Liver (tissue), 9 donors: ENCODE results near the gene PHF3. TPM values are rescaled to one million over a fixed set of nuclear protein-coding genes. Genes with fewer than 3 reads are reported as not detected.

Experiments
- DNase-seq: peaks from one replicate; pipeline ENCODE4 v3.0.0-alpha.2; 2017; ENCODE audit warnings: low spot score
- H3K27ac ChIP-seq, 2 donors: one replicate each; pipeline ENCODE4 v1.7.0; 2013; ENCODE audit warnings: inconsistent platforms in 2 of 2, low read length in 2 of 2, control low read depth in 1 of 2, low read depth in 1 of 2, mild to moderate bottlenecking in 1 of 2
- H3K27me3 ChIP-seq, 4 donors: one replicate each; pipeline versions ENCODE4 v1.6.1 to v1.7.0; 2013; ENCODE audit warnings: low read length in 3 of 4, inconsistent platforms in 1 of 4, mild to moderate bottlenecking in 1 of 4, moderate library complexity in 1 of 4; ENCODE audit not compliant: control insufficient read depth in 4 of 4, insufficient read depth in 4 of 4
- H3K36me3 ChIP-seq, 4 donors: one replicate each; pipeline versions ENCODE4 v1.6.1 to v1.7.0; 2013; ENCODE audit warnings: low read length in 3 of 4, mild to moderate bottlenecking in 3 of 4, low read depth in 1 of 4, moderate library complexity in 1 of 4; ENCODE audit not compliant: control insufficient read depth in 4 of 4, insufficient read depth in 3 of 4
- H3K4me1 ChIP-seq, 4 donors: one replicate each; pipeline versions ENCODE4 v1.6.1 to v1.7.0; 2013; ENCODE audit warnings: low read length in 3 of 4, mild to moderate bottlenecking in 3 of 4, moderate library complexity in 1 of 4; ENCODE audit not compliant: control insufficient read depth in 4 of 4, insufficient read depth in 4 of 4
- H3K4me3 ChIP-seq, 3 donors: one replicate each; pipeline versions ENCODE4 v1.6.1 to v1.7.0; 2013; ENCODE audit warnings: low read length in 3 of 3, control low read depth in 1 of 3, low read depth in 1 of 3, mild to moderate bottlenecking in 1 of 3
- H3K9ac ChIP-seq, 2 donors: one replicate each; pipeline ENCODE4 v1.7.0; 2013; ENCODE audit warnings: low read length in 2 of 2, mild to moderate bottlenecking in 2 of 2, moderate library complexity in 2 of 2, control low read depth in 1 of 2, low read depth in 1 of 2
- H3K9me3 ChIP-seq, 4 donors: one replicate each; pipeline versions ENCODE4 v1.6.1 to v1.7.0; 2013; ENCODE audit warnings: low read length in 3 of 4; ENCODE audit not compliant: control insufficient read depth in 4 of 4
- ATF3 ChIP-seq: IDR thresholded peaks from 2 replicates; pipeline ENCODE4 v1.6.1; 2016; ENCODE audit warnings: antibody characterized with exemption
- CTCF ChIP-seq: fragments of 150-350 bp; IDR thresholded peaks from 2 replicates; pipeline ENCODE4 v1.5.1; 2017; ENCODE audit warnings: improper control_type of control experiment, low read depth, low read length; ENCODE audit not compliant: missing input control
- EGR1 ChIP-seq, 2 donors: IDR thresholded peaks; 2 replicates each; pipeline ENCODE4 v1.6.1; 2016 to 2018; ENCODE audit warnings: antibody characterized with exemption in 2 of 2, low read depth in 2 of 2
- FOXA1 ChIP-seq: IDR thresholded peaks from 2 replicates; pipeline ENCODE4 v1.6.1; 2016; ENCODE audit warnings: antibody characterized with exemption
- FOXA2 ChIP-seq: IDR thresholded peaks from 2 replicates; pipeline ENCODE4 v1.6.1; 2016; ENCODE audit warnings: antibody characterized with exemption
- GABPA ChIP-seq, 2 donors: IDR thresholded peaks in 1 of 2; conservative IDR thresholded peaks in 1 of 2; 2 replicates each; pipeline ENCODE4 v1.6.1; 2016; ENCODE audit warnings: antibody characterized with exemption in 2 of 2, mild to moderate bottlenecking in 1 of 2, moderate library complexity in 1 of 2
- HNF4A ChIP-seq, 2 donors: conservative IDR thresholded peaks; 2 replicates each; pipeline ENCODE4 v1.6.1; 2016; ENCODE audit warnings: antibody characterized with exemption in 2 of 2, mild to moderate bottlenecking in 2 of 2
- HNF4G ChIP-seq: IDR thresholded peaks from 2 replicates; pipeline ENCODE4 v1.6.1; 2016; ENCODE audit warnings: antibody characterized with exemption
- JUND ChIP-seq, 2 donors: IDR thresholded peaks; 2 replicates each; pipeline ENCODE4 v1.6.1; 2016; ENCODE audit warnings: antibody characterized with exemption in 2 of 2
- MAX ChIP-seq: IDR thresholded peaks from 2 replicates; pipeline ENCODE4 v1.6.1; 2016; ENCODE audit warnings: antibody characterized with exemption
- NR2F2 ChIP-seq: IDR thresholded peaks from 2 replicates; pipeline ENCODE4 v1.6.1; 2016; ENCODE audit warnings: antibody characterized with exemption
- RAD21 ChIP-seq, 2 donors: IDR thresholded peaks; 2 replicates each; pipeline ENCODE4 v1.6.1; 2016; ENCODE audit warnings: antibody characterized with exemption in 2 of 2, mild to moderate bottlenecking in 2 of 2
- REST ChIP-seq: IDR thresholded peaks from 2 replicates; pipeline ENCODE4 v1.6.1; 2016; ENCODE audit warnings: antibody characterized with exemption, mild to moderate bottlenecking
- RXRA ChIP-seq, 2 donors: IDR thresholded peaks; 2 replicates each; pipeline ENCODE4 v1.6.1; 2017 to 2018; ENCODE audit warnings: antibody characterized with exemption in 2 of 2, mild to moderate bottlenecking in 1 of 2
- SP1 ChIP-seq: IDR thresholded peaks from 2 replicates; pipeline ENCODE4 v1.6.1; 2018; ENCODE audit warnings: antibody characterized with exemption, mild to moderate bottlenecking
- TAF1 ChIP-seq: conservative IDR thresholded peaks from 2 replicates; pipeline ENCODE4 v1.6.1; 2016; ENCODE audit warnings: antibody characterized with exemption, mild to moderate bottlenecking
- YY1 ChIP-seq: IDR thresholded peaks from 2 replicates; pipeline ENCODE4 v1.6.1; 2016; ENCODE audit warnings: antibody characterized with exemption, mild to moderate bottlenecking
- ZBTB33 ChIP-seq: IDR thresholded peaks from 2 replicates; pipeline ENCODE4 v1.6.1; 2016; ENCODE audit warnings: antibody characterized with exemption
- WGBS: extraction: QIAGEN DNeasy Blood & Tissue Kit; methylation state at CpG from one replicate; pipeline ENCODE4 v1.1.7; 2013; 5-methylcytosine and 5-hydroxymethylcytosine counted together
- polyA plus RNA-seq, 2 donors: library from polyadenylated mRNA; stranded (reverse) in 1 of 2; unstranded in 1 of 2; fragments of 200-250 nt in 1 of 2; fragments of >200 nt in 1 of 2; fragmentation: Nextera tagmentation in 1 of 2; extraction: Ambion mirVana in 1 of 2; gene quantifications; one replicate each; pipeline versions ENCODE4 v1.2.1 to v1.2.3, GENCODE V29; 2013 to 2015
- total RNA-seq, 2 donors: library from RNA; depleted of rRNA; stranded (reverse); fragments of >200 nt; gene quantifications; one replicate each; pipeline ENCODE4 v1.2.3, GENCODE V29; 2014
- donor health status: healthy.
- donor health status: healthy.
- donor health status: healthy.
- donor health status: healthy.
- donor health status: healthy.

PHF3 gene
- total and polyA plus RNA-seq, 4 donors = 7.7 to 38.9 (median 25.1) TPM

GRCh38 chr6:63630466-63630865 lies 5.1 kb upstream of the PHF3 start:
- Histone ChIP-seq H3K9ac (no peak overlapping the region), H3K27ac (no peak overlapping the region), H3K27me3 (no peaks in the 10 kb centered on the region), H3K9me3 (no peaks in the 10 kb centered on the region), H3K36me3 (no peaks in the 10 kb centered on the region), H3K4me1 (peaks cover 0 to 4% (median 2%) of the 10 kb centered on the region in 4 donors), H3K4me3 (no peak overlapping the region)
- DNase-seq = no peak
- WGBS = 99% methylated on average over 1 of the region's 1 CpG
- TF ChIP-seq TAF1 (no peak), ATF3 (no peak), JUND (IDR thresholded peaks at IDR 0.05) (no peak), HNF4A (conservative IDR thresholded peaks at IDR 0.05) (no peak), EGR1 (IDR thresholded peaks at IDR 0.05; ENCODE audit: low read depth in 2 of 2) (no peak), CTCF (no peak), NR2F2 (no peak), MAX (no peak), RXRA (IDR thresholded peaks at IDR 0.05) (no peak), RAD21 (IDR thresholded peaks at IDR 0.05) (no peak), GABPA (IDR thresholded peaks at IDR 0.05 in 1 of 2, conservative IDR thresholded peaks at IDR 0.05 in 1 of 2) (no peak)

GRCh38 chr6:63634630-63635029 lies 972 bp upstream of the PHF3 start:
- DNase-seq = no peak
- Histone ChIP-seq H3K27ac (no peak overlapping the region), H3K4me1 (peaks cover 2 to 23% (median 14%) of the 10 kb centered on the region in 4 donors), H3K9me3 (no peaks in the 10 kb centered on the region), H3K36me3 (no peaks in the 10 kb centered on the region), H3K27me3 (no peaks in the 10 kb centered on the region), H3K9ac (peak overlapping the region in 1 of 2 donors; percentile 84), H3K4me3 (no peak overlapping the region)
- TF ChIP-seq JUND (IDR thresholded peaks at IDR 0.05) (no peak), REST (no peak), MAX (no peak), HNF4A (conservative IDR thresholded peaks at IDR 0.05) (no peak), YY1 (no peak), GABPA (IDR thresholded peaks at IDR 0.05 in 1 of 2, conservative IDR thresholded peaks at IDR 0.05 in 1 of 2) (no peak), SP1 (no peak), RXRA (IDR thresholded peaks at IDR 0.05) (no peak), FOXA2 (no peak), ZBTB33 (no peak), ATF3 (no peak), EGR1 (IDR thresholded peaks at IDR 0.05; ENCODE audit: low read depth in 2 of 2) (no peak), CTCF (no peak), NR2F2 (no peak), RAD21 (IDR thresholded peaks at IDR 0.05) (no peak), TAF1 (no peak), HNF4G (no peak), FOXA1 (no peak)
- 43% methylated on average over 2 of the region's 2 CpGs for WGBS
